D721Med (cell line): ENCODE results near the gene RASGRF1.

Source experiments
- DNase-seq: peaks from one replicate; pipeline ENCODE4 v3.0.0; 2011; ENCODE audit warnings: low spot score; ENCODE audit not compliant: insufficient read length
- FAIRE-seq: peaks from 2 replicates; lab custom pipeline; 2011; peaks lifted over from hg19 to GRCh38; lab: Jason Lieb, UNC
- TF ChIP-seq, protein P1 (sequence below): IDR thresholded peaks from 2 replicates; pipeline ENCODE4 v1.5.1; 2012; ENCODE audit warnings: mild to moderate bottlenecking, control low read depth; ENCODE audit not compliant: insufficient read depth; ENCODE audit errors: missing control alignments

Gene RASGRF1

DNA sequence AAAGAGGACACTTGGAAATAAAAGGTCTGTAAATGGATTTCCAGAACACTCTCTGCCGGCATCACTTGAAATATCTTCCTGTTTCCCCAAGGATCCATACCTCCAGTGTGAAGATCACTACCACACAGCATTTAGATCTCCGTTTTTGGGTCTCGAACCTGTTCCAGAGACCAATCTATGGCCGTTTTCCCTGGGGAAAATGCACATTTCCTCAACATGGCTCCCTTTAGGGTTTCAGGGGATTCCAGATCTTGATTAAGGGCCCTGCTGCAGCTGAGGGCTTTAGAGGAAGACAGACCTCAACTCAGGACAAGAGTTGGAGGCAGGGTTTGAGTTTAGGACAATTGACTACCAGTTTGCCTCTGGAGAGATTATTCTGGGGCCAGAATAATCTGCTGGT is 147.8 kb downstream of the RASGRF1 start:
- TF ChIP-seq, protein P1, sequence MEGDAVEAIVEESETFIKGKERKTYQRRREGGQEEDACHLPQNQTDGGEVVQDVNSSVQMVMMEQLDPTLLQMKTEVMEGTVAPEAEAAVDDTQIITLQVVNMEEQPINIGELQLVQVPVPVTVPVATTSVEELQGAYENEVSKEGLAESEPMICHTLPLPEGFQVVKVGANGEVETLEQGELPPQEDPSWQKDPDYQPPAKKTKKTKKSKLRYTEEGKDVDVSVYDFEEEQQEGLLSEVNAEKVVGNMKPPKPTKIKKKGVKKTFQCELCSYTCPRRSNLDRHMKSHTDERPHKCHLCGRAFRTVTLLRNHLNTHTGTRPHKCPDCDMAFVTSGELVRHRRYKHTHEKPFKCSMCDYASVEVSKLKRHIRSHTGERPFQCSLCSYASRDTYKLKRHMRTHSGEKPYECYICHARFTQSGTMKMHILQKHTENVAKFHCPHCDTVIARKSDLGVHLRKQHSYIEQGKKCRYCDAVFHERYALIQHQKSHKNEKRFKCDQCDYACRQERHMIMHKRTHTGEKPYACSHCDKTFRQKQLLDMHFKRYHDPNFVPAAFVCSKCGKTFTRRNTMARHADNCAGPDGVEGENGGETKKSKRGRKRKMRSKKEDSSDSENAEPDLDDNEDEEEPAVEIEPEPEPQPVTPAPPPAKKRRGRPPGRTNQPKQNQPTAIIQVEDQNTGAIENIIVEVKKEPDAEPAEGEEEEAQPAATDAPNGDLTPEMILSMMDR = no peak
- no peak for FAIRE-seq

DNA sequence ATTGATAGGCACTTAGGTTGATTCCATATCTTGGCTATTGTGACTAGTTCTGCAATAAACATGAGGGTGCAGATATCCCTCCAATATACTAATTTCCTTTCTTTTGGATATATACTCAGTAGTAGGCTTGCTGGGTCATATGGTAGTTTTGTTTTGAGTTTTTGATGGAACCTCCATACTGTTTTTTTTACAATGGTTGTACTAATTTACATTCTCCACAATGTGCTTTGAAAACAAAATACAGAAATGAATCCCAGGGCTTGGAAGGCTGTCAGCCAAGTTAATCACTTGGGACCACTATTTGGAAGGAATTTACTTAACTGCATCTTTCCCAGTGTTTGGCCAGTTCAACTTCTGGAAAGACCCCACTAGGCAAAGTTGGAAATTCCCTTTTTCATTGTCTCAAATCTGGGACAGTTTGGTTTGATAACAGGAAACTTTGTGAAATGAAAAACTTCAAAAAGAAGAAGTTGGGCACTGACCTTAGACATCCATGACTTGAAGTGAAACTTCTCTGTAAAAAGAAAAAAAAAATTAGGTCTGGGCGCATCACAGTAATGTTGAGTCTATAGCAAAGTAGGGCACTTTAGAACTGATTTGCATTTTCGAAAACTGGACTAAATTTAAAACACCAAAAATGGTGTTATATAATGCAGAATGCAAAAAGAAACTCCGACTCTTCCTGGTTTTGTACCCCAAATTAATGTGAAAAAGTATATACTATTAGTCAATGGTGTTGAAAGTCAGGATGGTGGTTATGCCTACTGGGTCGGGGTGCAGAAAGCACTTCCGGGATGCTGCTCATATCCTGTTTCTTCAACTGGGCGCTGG is 151.7 kb downstream of the RASGRF1 start:
- FAIRE-seq = no peak
- TF ChIP-seq, protein P1 = no peak
- no peak for DNase-seq

More for the DNA sequence above, 147.8 kb downstream of the RASGRF1 start:
- DNase-seq = no peak

DNA sequence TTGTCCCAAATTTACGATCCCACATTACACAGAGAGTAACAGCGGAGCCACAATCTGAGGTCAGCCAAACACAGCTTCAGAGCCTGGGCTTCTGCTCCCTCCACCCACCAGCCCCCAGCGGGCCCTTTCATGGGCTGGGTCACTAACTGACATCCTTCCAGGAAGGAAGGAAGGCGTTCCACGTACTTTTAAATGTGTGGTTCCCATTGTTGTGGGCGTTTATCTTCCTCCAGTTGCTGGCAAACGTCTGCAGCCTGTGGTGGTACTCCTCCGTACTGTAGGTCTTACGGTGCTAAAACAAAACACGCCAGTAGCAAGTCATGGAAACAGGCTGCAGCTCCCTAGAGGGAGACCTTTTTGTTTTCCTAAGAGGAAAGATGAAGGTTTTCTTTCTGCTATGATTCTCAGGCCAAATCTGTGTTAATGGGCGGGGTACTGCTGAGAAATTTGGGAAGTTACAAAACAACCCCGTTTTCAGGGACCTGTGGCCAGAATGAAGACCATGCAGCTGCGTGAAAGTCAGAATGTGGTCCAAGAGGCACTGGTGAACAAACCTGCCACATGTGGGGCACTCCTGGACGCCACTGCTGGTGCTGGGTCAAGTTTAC is 153.3 kb downstream of the RASGRF1 start:
- DNase-seq = no peak
- TF ChIP-seq, protein P1 = no peak

DNA sequence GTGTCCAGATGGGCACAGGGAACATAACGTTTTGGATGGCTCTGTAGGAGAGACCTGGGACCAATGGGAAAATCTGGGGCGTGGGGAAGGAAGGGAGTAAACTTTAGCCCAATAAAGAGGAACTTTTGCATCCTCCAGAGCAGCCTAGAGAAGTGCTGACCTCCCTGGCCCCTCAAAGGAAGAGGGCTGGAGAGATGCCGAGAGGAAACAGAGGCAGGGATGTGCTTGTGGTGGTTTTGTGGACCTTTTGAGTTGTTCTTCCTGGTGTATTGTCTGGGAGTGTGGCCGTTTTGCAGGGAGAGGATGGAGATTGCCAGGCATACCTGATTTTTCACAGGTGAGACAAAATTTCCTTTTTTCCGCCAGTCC is 155.9 kb downstream of the RASGRF1 start:
- FAIRE-seq = no peak
- TF ChIP-seq, protein P1 = no peak

More for the DNA sequence above, 153.3 kb downstream of the RASGRF1 start:
- FAIRE-seq = no peak

DNA sequence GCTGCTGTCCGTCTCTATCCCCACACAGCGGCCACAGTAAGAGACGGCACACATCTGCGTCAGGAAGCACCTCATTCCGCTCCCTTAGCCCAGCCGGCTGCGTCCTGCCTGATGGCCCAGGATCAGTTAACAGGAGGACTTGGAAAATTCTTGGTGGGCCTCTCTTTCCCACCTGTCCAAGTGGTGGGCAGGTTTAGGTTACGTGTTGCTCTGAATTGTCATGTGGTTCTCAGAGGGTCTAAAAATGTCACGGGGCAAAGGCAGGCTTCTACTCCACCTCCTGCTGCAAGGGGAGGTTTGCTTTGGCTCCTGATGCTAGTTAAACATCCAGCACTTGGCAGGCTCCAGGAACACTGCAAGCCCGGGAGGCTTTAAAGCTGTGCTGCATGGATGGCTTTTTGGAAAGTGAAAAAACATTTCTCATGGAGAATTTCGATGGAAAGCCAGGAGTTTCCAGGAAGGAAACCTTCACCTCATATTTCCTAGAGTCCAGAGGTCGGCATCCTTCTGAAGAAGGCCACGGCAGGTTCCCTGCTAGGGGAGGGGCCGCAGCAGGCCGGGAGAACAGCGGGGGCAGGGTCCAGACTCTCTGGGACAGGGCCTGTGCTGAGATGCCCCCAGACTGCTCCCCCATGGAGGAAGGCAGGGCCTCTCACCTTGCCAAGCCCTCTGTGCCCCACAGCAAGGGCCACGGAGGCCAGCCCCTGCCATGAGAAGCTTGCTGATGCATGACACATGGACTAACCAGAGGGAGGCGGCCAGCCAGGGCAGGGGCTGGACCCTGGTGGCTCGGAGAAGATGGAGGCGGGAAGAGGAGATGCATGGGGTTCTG is 156.5 kb downstream of the RASGRF1 start:
- TF ChIP-seq, protein P1 = no peak
- no peak for FAIRE-seq
- DNase-seq = no peak

More for the DNA sequence above, 155.9 kb downstream of the RASGRF1 start:
- DNase-seq = no peak

DNA sequence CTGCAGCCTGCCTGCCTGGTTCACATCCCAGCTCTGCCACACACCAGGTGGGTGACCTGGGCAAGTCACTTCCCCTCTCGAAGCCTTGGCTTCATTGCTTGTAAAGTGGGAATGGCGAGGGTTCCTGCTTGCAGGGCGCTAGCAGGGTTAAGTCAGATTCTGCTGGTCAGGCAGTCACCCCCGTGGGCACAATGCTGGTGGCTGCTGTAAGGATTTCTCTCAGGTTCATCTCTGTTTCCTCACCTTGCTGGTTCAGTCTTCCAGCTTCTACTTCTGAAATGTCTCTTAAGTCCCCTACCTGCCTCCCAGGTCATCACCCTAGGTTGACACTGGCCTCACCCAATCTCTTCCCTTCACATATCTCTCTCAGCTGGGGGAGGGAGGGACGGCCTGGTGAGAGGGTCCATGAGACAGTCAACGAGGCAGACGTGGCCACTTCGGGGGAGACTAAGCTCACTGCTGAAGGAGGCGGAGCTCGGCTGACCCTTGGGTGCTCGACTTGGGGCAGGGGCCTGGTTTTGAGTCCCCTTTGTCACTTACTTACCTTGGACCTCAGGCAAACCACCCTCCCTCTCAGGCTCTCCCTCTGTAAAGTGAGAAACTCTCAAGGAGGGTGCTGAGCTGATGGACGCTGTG is 157.3 kb downstream of the RASGRF1 start:
- FAIRE-seq = no peak
- TF ChIP-seq, protein P1 = no peak

More for the DNA sequence above, 157.3 kb downstream of the RASGRF1 start:
- DNase-seq = no peak
